Neural progenitor cell (in vitro differentiated cells): ENCODE results near the gene ADM2.

Source experiments
- EZH2 ChIP-seq: fragments of 200-600 bp; sonication (generic); IDR thresholded peaks from 2 replicates; pipeline ENCODE4 v1.6.1; 2017; ENCODE audit warnings: antibody characterized with exemption, mild to moderate bottlenecking, moderate library complexity
- EZH2phosphoT487 ChIP-seq: fragments of 200-600 bp; sonication (generic); IDR thresholded peaks from 2 replicates; pipeline ENCODE4 v1.6.1; 2017; ENCODE audit warnings: antibody characterized with exemption
- TF ChIP-seq, protein P1 (sequence below): fragments of 200-600 bp; sonication (generic); IDR thresholded peaks from 2 replicates; pipeline ENCODE4 v1.5.1; 2017; ENCODE audit warnings: antibody characterized with exemption, mild to moderate bottlenecking

- TF ChIP-seq, protein P1, sequence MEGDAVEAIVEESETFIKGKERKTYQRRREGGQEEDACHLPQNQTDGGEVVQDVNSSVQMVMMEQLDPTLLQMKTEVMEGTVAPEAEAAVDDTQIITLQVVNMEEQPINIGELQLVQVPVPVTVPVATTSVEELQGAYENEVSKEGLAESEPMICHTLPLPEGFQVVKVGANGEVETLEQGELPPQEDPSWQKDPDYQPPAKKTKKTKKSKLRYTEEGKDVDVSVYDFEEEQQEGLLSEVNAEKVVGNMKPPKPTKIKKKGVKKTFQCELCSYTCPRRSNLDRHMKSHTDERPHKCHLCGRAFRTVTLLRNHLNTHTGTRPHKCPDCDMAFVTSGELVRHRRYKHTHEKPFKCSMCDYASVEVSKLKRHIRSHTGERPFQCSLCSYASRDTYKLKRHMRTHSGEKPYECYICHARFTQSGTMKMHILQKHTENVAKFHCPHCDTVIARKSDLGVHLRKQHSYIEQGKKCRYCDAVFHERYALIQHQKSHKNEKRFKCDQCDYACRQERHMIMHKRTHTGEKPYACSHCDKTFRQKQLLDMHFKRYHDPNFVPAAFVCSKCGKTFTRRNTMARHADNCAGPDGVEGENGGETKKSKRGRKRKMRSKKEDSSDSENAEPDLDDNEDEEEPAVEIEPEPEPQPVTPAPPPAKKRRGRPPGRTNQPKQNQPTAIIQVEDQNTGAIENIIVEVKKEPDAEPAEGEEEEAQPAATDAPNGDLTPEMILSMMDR, result no peak
- TF ChIP-seq EZH2 (no peak), EZH2phosphoT487 (no peak)
These were observed 43.3 kb downstream of the ADM2 start for GRCh38 chr22:50524676-50525103.
